Activated effector memory CD4-positive, alpha-beta T cell treated with anti-CD3 and anti-CD28 coated beads, Interleukin-2, amount 50 U/mL, for 16 hours (primary cell): ENCODE results near the gene NUDT4B.
"Not testable (repeated sequence)": the region's sequence is repeated elsewhere in the genome, so short reads cannot be mapped to it uniquely, and the experiment has no call there.

ENCODE experiments used
- DNase-seq: peaks from one replicate; pipeline ENCODE4 v3.0.0-alpha.2; 2020

NUDT4B gene

DNA sequence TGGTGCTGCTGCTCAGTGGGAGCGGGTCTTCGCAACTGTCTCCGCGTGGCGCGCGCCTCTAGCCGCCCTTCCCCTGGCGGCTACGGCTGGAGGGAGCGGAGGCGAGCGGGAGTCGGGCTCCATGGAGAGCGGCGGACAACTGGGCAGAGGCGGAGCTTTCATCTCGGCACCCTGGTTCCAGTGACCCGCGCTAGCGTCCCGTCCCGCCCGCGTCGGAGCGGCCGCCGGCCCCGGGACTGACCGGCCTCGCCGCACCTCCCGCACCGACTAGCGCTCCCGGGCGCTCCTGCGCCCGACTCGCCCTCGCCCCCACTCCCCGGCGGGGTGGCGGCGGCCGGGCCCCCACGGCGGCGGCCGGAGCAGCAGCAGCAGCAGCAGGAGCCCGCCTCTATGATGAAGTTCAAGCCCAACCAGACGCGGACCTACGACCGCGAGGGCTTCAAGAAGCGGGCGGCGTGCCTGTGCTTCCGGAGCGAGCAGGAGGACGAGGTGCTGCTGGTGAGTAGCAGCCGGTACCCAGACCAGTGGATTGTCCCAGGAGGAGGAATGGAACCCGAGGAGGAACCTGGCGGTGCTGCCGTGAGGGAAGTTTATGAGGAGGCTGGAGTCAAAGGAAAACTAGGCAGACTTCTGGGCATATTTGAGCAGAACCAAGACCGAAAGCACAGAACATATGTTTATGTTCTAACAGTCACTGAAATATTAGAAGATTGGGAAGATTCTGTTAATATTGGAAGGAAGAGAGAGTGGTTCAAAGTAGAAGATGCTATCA lies at the start of gene NUDT4B:
Gene NUDT4B, plus strand, starts transcription at position 212 of the 772 bp plus-strand sequence. Its CDS starts 179 bp downstream, at position 391.
- DNase-seq, result not testable (repeated sequence)

DNA sequence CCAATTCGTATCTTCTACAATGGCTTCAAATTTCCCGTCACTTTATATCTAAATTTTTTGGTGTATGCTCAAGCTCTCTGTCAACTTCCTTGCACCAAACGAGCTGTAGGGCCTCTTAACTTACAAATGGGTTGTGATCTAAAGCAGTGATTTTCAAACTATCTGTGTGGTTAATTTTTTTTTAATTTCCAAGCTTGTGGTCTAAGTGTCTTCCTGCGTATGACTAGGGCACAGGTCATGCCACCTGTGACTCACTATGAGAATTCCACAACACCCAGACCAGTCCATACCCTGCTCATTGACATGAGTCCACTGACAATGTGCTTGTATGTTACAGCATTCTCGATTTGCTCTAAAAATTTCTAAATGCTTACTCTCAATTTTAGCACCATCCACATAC lies 49.2 kb upstream of the NUDT4B start:
- DNase-seq, result not testable (repeated sequence)

DNA sequence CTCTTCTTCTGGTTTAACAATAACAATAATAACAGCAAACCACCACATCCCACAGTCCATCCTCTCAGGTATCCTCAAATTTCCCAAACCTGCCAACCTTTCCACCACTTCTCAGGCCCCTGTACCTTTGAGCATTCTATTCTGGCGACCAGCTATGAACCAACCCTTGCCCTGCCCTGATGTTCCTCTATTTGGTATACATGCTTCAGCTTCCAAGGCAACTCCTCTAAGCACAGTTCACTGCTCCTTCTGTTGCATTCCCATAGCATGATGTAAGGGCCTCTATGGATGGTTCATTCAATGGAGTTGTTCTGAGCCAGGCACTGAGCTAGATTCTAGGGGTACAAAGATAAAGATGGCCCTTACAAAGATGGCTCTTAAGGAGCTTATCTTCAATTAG lies 46.3 kb upstream of the NUDT4B start:
- DNase-seq, result not testable (repeated sequence)

DNA sequence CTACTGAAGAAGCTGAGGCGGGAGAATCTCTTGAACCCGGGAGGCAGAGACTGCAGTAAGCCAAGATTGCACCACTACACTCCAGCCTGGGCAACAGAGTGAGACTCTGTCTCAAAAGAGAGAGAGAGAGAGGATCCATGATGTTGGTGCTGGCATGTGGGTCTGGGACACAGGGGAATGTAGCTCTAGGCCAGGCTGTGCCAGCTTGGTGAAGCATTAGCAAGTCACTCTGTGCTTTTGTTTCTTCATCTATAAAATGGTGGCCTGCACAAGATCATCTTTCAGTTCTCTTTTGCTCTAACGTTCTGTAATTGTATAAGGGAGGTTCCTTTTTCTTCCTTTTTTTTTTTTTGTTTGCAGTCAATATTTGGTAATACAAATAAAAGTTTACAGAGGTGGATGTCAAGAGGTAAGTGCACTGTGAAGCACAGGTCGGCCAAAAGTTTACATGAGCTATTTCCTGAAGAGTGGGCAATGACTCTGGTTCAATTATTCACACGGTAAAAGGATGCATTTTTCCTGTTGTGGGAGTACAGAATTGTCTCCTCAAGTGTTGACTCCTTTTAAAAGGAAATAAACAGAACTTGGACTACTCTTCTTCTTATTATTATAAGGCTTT lies 44.5 kb upstream of the NUDT4B start:
- DNase-seq, result not testable (repeated sequence)

DNA sequence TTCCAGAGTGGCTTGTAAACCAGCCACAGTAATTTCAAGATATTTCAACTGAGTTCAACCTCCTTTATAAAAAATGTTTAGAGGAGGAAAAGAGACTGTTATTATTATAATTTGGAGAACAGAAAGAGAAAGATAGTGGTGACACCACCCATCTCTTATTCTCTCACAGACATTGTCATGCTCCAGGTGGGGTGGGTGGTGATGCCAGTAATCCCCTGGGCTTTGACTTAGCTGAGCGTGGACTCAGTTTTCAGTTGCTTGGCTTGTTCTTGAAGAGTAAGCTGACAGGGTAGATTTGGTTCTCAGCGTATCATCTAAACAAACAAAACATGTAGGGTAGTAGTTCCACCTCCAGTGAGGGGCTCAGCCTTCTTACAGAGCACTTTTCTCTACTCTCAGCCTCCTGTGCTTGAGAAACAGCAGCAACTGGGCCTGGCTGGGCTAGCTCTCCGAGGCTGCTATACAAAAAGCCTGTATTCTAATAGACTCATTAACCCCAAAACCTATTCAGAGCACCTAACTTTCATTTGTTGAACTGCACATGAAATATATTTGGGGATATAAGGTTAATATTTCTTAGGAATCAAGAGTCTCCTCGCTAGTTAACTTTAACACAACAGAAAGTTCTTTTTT lies 43.1 kb upstream of the NUDT4B start:
- DNase-seq, result not testable (repeated sequence)

DNA sequence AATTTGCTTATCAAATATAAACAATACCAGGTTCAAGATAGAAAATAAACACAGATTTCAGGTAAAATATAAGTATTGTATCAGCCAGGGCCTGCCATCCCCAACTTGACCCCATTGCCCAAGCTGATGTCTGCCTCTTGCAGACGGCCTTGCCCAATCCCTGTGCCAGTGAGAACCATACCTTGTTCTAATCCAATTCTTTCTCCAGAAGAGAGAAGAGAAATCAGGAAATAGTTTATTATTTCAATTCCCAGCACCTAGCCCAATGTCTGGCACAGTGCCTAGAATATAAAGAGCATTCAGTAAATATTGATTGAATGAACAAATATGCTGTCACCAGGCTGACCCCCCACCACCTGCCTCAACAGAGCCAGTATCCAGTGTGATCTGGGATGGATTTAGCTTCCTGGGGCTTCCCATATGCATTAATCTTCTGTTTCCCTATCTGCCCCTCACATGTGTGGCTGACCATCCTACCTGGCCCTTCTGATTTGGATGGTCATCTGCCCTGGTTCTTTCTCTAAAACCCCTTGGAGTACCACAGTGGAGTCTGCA lies 39.7 kb upstream of the NUDT4B start:
- not testable (repeated sequence) for DNase-seq

DNA sequence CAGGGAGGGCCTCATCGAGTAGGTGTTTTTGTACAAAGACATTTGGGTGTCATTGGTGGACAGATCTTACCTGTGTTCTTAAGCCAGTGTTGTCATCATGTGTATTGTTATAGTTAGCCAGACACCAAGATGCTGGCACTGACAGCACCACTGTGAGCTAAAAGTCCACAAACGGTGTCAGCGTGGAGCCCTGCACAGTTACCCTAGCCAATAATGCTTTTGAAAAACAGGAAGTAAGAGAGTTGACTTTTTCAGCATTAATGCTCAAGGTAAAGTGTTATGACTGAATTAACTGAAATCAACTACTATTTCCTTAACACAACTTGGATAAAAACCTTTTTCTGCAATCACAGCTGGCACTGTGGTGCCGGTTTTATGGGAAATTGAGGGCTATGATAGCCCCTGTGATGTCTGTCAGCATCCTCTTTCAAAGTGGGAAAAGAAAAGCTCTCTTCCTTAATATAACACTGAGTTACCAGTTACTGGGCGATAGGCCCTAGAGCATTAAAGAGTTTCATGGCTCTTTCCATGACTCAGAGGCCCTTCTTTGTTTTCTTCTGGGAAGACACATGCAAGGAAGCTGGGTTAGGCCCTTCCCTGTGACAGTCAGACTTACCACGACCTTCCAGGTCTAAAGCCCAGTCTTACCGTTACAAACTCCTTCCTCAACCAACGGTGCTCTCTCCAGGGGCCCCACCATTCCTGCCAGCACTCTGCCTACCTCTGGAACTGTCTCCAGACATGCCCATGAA lies 37.6 kb upstream of the NUDT4B start:
- DNase-seq, result not testable (repeated sequence)

DNA sequence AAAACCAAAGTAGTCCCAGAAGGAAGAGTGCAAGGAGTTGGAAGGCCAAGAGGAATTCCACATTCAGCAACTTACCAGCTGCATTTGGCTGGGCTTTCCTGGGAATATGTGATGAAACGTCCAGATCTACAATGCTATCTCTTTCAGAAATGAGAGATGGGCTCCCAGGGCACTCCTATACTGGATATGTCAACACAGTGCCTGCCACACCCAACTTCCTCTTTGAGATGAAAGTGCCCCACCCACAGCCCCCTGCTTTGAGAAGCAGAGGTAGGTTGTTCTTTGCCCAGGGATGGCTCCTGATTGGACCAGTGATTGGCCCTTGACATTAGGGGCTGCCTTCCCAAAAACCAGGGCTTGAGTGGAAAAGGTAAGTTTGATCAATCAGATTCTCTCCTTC lies 36.2 kb upstream of the NUDT4B start:
- DNase-seq, result not testable (repeated sequence)

DNA sequence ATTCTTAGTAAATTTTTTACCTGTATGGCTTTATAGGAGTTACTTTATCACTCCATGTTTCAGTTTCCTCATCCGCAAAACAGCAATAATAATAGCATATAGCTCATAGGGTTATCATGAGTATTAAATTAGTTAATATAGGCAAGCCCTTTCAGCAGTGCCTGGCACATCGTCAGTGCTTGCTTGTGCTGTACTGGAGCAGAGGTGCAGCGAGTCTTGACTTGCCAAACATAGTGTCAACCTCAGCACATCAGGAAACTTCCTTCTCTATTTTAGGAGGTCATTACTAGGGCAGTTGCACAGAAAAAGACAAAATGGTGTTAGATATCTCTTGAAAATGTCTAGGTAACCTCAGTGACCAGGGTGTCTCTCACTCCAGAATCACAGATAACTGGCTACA lies 33.1 kb upstream of the NUDT4B start:
- not testable (repeated sequence) for DNase-seq

DNA sequence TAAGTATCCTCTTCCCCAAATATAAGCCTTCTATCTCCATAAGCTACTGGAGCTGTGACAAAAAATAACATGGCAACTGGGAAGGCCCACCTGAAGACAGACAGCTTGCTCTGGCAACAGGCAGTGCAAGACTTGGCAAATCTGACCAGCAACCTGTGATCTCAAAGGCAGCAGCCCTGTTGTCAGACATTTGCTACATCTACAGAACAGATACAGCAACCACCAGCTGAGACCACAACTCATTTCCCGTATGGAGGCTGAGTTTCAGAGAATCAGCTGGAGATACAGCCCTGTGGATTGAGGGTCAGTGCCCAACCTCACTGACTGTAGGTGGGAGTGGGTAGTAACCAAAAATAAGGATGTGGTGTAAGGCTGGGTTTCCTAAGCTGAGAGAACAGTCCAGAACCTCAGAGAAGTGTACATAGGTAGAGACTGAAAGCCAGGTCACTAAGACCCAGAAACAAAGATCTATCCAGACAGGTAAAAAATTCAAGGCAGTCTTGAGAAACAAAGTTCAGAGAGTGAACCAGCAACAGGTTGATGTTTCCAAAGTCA lies 31.5 kb upstream of the NUDT4B start:
- DNase-seq, result not testable (repeated sequence)

DNA sequence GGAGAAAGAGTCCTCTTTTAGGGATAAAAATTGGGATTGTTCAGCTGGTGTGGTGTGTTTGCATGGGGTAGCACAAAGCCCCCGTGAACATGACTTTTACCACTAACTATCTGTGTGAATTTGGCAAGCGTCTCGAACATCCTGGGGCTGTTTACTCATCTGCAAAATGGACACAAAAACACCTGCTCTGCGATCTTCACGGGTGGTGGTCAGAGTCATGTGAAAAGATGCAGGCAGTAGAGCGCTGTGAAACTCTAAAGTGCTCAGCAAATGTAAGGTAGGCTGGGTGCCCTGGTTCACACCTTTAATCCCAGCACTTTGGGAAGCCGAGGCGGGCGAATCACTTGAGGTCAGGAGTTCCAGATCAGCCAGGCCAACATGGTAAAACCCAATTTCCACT lies 27.7 kb upstream of the NUDT4B start:
- DNase-seq, result not testable (repeated sequence)

DNA sequence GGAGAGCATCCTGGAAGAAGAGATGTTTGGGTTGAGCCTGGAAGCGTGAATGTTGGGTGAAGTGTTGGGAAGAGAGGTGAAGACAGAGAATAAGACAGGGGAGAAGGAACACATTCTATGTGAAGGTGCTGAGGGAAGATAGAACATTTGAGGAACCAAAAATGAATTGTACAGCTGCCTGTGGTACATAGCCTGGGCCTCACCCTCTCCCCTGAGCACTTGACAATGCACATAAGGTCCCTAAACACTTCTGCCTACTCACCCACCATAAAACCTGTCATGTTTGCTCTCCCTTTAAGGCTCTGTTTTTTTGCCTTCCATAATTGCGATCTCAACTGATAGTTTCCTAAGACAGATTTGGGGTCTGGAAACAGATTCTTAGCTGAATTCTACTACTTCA lies 25.8 kb upstream of the NUDT4B start:
- DNase-seq, result not testable (repeated sequence)

DNA sequence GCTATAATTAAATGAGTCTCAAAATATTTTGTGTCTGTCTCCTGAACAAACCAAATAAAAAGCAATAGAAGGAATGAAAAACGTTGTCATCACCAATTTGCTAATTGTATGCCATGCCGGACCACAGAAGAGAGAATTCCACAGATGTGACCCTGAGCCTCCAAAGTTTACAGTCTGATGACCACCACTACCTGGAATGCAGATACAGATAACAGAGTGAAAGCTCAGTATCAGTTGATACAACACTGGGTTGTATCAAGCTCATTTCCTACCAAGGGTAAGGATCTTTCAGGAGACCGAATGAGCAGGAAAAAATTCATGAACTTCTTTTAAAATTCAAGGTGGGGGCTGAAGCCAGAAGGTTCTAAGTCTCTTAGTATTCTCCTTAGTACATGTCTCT lies 25.1 kb upstream of the NUDT4B start:
- DNase-seq, result not testable (repeated sequence)

DNA sequence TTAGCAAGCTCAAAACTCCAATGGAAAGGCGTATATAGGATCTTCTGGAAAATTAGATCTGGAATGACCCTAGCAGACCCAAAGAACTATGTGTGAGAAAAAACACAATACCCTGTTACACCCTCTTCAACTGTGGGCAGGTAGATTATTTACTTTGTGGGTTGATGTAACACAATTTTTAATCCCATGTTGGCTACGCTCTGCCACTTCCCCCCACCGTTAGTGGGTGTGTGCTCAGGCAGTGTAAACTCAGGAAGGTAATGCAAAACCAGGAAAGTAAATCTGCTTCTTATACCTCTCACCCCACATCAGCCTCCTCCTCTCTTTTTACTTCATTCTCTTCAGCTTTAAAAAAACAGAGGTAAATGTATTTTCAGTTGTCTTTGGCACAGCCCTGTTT lies 23.7 kb upstream of the NUDT4B start:
- DNase-seq, result not testable (repeated sequence)

DNA sequence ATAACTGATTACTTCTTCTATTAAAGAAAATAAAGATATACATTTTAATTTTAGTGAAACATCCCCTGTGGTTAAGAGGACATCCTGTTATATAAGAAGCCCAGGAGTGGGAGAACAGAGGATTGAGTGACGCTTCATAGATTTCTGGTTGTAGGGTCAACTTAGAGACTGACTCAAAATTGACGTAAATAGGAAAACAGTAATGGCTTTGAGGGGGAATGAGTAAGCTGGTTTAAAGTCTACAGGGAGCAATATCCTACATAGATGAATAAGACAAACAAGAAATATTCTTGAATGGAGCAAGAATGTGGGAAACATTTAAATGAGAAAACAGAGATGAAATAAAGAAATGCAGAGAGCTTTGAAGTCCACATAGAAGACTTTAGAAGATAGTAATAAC lies 20.7 kb upstream of the NUDT4B start:
- not testable (repeated sequence) for DNase-seq

DNA sequence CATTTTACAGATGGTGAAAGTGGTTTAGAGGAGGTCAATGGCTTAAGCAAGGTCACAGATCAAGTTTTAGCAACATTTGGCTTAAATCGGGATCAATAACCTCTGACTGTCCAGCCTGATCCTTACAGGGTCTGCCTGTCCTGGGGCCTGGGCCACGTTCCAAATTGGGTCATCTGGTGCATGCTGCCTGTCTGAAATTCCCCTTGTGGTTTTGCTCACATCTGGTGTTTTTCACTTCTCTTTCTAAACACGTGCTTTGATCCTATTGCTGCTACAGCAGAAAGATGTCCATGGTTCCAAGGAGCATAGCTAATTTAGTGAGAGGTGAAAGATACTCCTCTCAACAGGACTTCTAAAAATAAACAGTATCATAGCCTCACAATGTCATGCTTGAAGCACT lies 19.4 kb upstream of the NUDT4B start:
- not testable (repeated sequence) for DNase-seq

DNA sequence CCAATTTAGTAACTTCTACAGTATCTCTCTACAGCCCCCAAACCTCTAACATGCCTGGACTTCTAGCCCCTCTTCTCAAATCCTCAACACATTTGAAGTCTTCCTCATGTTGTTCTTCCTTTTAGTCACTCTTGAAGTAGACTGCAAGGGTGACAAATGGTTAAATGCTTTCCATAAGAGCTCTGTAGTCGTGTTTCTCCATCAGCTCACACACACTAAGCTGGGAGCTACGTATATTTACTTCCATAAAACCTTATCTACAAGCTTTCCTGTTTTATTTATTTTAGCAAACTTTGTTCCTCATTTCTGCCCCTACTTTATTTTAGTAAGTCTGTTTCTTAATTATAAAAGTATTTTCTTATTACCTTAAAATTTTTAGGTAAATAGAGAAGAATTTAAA lies 19.0 kb upstream of the NUDT4B start:
- not testable (repeated sequence) for DNase-seq

DNA sequence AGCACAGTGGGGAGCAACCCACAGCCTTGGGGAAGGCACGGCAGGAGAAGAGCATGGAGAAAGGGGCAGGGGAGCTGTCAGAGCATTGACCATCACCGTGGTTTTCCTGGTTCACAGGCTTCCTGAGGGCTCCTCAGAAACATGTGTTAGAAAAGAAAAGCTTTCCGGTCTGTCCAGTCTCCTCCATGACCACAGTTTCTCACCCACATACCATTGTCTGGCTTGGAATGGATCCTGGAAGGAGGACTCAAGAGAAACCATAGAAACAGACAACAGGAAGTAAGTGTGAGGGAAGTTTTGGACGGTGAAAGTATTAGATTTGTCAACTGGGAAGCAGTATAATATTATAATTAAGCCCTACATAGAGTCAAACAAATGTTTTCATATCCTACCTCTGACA lies 16.3 kb upstream of the NUDT4B start:
- DNase-seq, result not testable (repeated sequence)

DNA sequence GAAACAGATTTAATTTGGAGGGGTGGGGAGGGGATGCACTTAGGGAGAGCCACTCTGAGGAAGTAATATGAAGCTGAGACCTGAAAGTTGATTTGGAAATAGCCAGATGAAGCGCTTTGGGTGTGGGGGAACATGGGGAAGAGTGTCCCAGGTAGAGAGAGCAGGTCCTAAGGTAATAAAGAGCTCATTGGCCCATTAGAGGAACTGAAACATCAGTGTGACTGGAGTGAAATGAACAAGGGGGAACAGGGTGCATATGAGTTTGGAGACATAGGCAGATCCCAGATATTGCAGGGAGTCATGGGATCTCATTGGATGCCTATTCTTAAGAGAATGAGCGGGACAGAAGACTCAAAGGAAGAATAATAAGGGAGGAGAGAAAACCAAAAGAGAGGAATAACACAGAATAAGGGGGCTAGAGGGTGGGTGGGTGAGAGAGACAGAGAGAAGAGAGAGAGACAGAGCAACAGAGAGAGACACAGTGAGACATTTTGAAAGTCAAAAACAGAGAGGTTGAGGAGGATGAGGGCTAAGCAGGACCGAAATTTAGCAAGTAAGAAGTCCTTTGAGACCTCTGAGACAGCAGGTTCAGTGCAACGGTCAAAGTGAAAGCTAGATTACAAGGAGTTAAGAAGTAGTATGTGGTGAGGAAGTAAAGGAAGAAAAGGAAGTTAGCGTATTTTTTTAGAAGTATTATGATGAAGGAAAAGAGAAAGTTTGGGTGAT lies 14.8 kb upstream of the NUDT4B start:
- not testable (repeated sequence) for DNase-seq

DNA sequence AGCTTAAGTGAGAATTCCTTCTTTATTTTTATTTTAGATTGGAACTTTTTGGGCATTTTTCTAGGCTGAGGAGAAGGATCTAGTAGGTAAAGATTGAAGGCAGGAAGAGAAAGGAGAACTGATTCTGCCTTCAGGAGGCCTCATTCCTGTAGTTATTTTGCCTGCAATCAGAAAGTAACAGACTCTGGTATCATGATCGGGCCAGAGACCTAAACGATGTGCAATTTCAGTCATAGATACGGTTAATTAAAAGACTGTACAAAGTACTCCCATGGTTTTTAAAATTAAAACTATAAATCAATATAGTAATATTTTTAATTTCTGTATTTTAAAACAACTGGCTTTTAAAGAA lies 14.3 kb upstream of the NUDT4B start:
- DNase-seq, result not testable (repeated sequence)

DNA sequence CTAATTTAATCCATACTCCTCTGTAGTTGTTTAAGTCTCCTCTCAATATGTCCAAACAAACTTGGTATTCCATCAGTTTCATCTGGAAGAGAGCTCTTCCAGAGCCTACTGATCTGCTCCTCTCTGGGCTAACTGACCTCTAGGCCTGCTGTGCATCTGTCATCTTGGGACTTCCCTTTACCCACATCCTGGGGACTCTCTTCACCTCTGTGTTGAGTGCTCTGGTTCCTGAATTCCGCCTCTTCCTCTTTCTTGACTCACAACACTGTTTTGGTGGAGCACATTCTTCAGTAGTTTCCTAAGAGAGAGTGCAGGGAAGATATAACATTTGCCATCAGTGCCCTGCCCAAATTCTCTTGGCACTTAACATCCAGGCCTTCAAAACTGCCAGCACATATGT lies 13.0 kb upstream of the NUDT4B start:
- DNase-seq, result not testable (repeated sequence)

DNA sequence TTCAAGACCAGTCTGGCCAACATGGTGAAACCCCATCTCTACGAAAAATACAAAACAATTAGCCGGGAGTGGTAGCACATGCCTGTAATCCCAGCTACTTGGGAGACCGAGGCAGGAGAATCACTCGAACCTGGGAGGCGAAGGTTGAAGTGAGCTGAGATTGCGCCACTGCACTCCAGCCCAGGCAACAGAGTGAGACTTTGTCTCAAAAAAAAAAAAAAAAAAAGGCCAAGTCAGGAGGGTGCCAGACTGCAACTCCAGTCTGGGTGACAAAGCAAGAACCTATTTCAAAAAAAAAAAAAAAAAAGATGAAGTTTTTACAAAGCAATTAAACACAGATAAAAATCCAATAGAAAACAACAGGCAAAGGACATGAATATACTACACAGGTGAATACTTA lies 9.9 kb upstream of the NUDT4B start:
- not testable (repeated sequence) for DNase-seq
